ENCODE results near the gene ADGRB2.

- TF ChIP-seq CTCF (IDR thresholded peaks at IDR 0.05; ENCODE audit: low read depth, low read length) (peak; percentile 30), EZH2phosphoT487 (IDR thresholded peaks at IDR 0.05; ENCODE audit: low read depth) (no peak)
These were observed 80.1 kb downstream of the ADGRB2 start for GRCh38 chr1:31683997-31684396.

Data from OCI-LY3 (cell line).